Measurements from ENCODE around the gene DSE.

DSE gene

DNA sequence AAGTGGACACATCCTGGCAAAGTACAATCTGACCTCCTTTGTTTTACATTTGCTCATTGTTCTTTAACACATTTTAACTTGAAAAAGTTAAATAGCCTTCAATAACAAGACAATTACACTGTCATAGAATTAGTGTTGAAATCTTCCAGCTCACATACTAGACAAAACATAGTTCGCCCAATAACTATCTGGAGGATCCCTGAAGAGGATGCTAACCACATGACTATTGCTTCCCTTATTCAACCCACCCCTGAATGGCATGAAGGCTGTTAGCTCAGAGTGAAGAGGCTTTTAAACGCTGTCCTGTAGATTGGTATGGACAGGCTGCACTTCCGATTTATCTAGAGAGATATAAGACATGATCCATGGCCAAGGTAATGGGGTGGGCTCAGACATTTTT is 15.0 kb upstream of the DSE start:
- TF ChIP-seq, protein P1, sequence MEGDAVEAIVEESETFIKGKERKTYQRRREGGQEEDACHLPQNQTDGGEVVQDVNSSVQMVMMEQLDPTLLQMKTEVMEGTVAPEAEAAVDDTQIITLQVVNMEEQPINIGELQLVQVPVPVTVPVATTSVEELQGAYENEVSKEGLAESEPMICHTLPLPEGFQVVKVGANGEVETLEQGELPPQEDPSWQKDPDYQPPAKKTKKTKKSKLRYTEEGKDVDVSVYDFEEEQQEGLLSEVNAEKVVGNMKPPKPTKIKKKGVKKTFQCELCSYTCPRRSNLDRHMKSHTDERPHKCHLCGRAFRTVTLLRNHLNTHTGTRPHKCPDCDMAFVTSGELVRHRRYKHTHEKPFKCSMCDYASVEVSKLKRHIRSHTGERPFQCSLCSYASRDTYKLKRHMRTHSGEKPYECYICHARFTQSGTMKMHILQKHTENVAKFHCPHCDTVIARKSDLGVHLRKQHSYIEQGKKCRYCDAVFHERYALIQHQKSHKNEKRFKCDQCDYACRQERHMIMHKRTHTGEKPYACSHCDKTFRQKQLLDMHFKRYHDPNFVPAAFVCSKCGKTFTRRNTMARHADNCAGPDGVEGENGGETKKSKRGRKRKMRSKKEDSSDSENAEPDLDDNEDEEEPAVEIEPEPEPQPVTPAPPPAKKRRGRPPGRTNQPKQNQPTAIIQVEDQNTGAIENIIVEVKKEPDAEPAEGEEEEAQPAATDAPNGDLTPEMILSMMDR (IDR thresholded peaks at IDR 0.05): no peak

DNA sequence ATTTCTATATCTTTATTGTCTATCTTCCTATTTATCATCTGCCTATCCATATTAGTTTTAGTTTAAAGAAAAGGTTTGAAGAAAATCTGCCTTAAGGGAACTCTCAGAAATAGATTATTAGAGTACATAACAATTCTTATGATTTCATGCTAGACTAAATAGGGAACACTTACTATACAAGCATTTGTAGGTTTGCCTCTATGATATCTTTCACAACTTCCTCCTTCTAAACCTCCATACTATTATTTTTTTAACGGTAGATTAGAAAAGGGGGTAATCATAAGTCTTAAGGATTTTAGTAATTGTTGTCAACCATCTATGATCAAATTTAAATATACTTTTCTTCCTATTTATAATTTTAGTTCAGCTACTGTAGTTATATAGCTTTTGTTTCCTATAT is 11.6 kb upstream of the DSE start:
- TF ChIP-seq, protein P1 (IDR thresholded peaks at IDR 0.05): no peak

DNA sequence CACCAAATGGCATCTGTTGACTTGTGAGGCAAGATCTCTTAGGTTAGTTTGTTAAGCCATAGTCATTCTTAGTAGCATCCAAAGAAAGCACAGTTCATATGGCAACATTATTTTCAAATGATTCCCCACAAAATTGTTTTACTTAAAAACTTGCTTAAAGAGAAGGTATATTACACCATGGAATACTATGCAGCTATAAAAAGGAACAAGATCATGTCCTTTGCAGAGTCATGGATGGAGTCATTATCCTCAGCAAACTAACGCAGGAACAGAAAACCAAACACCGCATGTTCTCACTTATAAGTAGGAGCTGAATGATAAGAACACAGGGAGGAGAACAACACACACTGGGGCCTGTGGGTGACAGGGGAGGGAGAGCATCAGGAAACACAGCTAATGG is 10.9 kb upstream of the DSE start:
- TF ChIP-seq, protein P1 (IDR thresholded peaks at IDR 0.05): no peak

DNA sequence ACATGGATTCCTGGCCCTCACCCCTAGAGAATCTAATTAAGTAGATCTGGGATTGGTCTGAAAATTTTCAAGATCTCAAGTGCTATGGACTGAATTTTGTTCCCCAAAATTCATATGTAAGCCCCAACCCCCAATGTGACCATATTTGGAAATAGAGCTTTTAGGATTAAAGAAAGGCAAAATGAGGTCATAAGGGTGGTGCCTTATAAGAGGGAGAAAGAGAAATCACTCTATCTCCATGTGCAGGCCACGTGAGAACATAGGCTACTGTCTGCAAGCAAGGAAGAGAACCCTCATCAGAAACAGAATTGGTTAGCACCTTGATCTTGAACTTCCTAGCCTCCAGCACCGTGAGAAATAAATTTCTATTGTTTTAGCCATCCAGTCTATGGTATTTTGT is 8.5 kb upstream of the DSE start:
- TF ChIP-seq, protein P1 (IDR thresholded peaks at IDR 0.05): no peak

DNA sequence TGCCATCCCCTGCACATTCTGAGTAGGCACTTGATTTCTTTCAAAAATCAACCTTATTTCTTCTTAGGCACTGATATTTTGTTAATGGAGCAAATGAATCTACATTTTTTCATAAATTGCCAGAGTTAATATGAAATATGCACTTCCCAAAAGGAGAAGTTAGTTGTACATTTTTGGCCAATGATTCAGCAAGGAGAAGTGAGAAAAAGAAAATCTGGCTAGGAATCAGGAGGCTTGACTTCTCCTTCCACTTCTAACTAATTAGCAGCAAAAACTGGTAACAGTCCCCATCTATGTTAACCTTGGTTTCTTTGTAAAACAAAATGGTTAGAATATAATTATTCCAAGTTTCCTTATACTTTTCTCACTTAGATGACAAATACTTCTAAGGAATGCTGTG is 7.0 kb upstream of the DSE start:
- TF ChIP-seq, protein P1 (IDR thresholded peaks at IDR 0.05): no peak

DNA sequence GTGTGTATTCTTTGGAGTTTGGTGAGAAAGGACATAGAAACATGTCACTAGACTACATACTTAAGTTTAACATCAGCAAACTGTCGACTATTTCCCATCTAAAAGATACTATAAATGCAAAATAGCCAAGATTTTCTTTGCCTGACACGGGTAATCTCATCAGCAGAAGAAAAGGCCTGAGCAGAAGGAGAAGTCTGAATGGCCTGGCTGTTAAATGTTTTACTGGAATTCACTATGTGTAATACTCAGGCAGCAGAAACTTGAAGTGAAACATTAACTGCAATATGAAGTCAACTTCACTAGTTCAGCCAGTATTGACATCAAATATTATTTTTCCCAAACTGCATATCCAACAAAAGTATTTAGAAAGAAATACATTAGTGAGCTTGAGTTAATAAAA is 6.4 kb upstream of the DSE start:
- TF ChIP-seq, protein P1 (IDR thresholded peaks at IDR 0.05): no peak

DNA sequence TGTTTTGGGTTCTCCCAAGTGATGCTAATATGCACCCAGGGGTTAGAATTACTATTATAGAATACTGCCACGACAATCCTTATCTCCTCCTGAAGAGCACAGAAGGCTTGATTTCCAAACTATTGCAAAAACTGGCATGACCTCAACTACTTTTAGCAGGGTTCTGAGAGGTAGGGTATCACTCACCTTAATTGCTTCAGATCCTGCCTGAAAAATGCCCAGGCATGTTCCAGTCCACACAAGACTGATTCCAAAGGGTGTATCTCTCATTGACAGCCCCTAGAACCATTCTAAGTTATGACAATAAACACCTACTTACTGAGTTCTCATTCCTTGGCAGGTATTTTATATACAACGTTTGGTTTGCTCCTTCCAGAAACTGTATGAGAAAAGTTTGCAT is 5.0 kb upstream of the DSE start:
- TF ChIP-seq, protein P1 (IDR thresholded peaks at IDR 0.05): no peak

DNA sequence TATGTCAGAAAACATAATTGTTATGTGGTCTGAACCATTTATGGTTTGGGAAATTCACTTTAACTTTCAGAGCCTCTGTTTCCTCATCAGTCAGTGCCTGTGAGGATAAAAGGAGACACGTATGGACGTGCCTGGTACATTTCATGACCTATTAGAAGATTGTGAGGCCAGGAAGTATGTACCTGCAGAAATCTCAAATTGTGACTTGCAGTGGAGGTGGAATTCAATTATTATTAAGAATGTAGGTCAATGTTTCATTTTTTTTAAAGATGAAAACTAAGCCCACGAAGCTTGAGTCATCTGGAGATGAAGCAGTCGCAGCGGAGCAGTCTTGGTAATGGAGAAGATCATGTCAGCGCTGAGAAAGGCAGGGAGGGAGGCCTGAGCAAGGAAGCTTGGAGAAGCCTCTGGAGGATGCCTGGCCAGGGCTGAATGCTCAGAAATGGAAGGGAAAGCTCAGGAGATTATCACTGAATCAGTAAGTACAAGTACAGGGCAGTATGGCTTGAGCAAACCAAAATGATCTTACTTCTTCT is 3.9 kb upstream of the DSE start:
- TF ChIP-seq, protein P1 (IDR thresholded peaks at IDR 0.05): no peak
